Stimulated activated naive B cell treated with anti-CD40 and anti-IgM and Interleukin-4, amounts not matched to agents 10 μg/mL and 1 μg/mL and 100 μg/mL, for 72 hours (primary cell): ENCODE data around the gene TOR1AIP2.

ENCODE experiments used
- ATAC-seq, 2 donors: fragments of 150-1000 bp; cut with Tn5 transposase; replicated peaks; 2 replicates each; pipeline ENCODE4 v1.10.0; 2021; ENCODE audit warnings: moderate library complexity in 1 of 2
- DNase-seq: peaks from one replicate; pipeline ENCODE4 v3.0.0; 2021
- H3K27ac Mint-ChIP-seq: one replicate; pipeline ENCODE4 v1.8.0; 2022; ENCODE audit warnings: mild to moderate bottlenecking, mixed read lengths
- H3K27me3 Mint-ChIP-seq, 2 donors: one replicate each; pipeline ENCODE4 v1.8.0; 2022; ENCODE audit warnings: mixed read lengths in 2 of 2
- H3K36me3 Mint-ChIP-seq, 2 donors: one replicate each; pipeline ENCODE4 v1.8.0; 2022; ENCODE audit warnings: mixed read lengths in 2 of 2, mild to moderate bottlenecking in 1 of 2
- H3K4me1 Mint-ChIP-seq, 2 donors: one replicate each; pipeline ENCODE4 v1.8.0; 2022; ENCODE audit warnings: mixed read lengths in 2 of 2, mild to moderate bottlenecking in 1 of 2
- H3K4me3 Mint-ChIP-seq, 2 donors: one replicate each; pipeline ENCODE4 v1.8.0; 2022; ENCODE audit warnings: mild to moderate bottlenecking in 2 of 2, mixed read lengths in 2 of 2, moderate library complexity in 1 of 2
- H3K9me3 Mint-ChIP-seq, 2 donors: one replicate each; pipeline ENCODE4 v1.8.0; 2022; ENCODE audit warnings: mixed read lengths in 2 of 2, mild to moderate bottlenecking in 1 of 2

Gene TOR1AIP2

GRCh38 chr1:179883745-179884138, 6.1 kb upstream of the TOR1AIP2 start:
- H3K36me3 Mint-ChIP-seq, result peaks cover 8 to 21% of the 10 kb centered on the region in 2 donors
- peak overlapping the region; percentile 94 to 98 for H3K4me3 Mint-ChIP-seq
- ATAC-seq (peak; percentile 19 to 38), DNase-seq (peak; percentile 55)
- no peaks in the 10 kb centered on the region for H3K9me3 Mint-ChIP-seq
- peaks cover 19 to 28% of the 10 kb centered on the region in 2 donors for H3K4me1 Mint-ChIP-seq
- H3K27me3 Mint-ChIP-seq, result no peaks in the 10 kb centered on the region
- H3K27ac Mint-ChIP-seq, result peak overlapping the region; percentile 100

GRCh38 chr1:179883040-179883744, 5.6 kb upstream of the TOR1AIP2 start:
- H3K9me3 Mint-ChIP-seq, result no peaks in the 10 kb centered on the region
- peaks cover 8 to 20% of the 10 kb centered on the region in 2 donors for H3K36me3 Mint-ChIP-seq
- no peaks in the 10 kb centered on the region for H3K27me3 Mint-ChIP-seq
- peak overlapping the region; percentile 100 for H3K27ac Mint-ChIP-seq
- DNase-seq (no peak), ATAC-seq (peak; percentile 30 to 35)
- H3K4me1 Mint-ChIP-seq, result peaks cover 19 to 30% of the 10 kb centered on the region in 2 donors
- H3K4me3 Mint-ChIP-seq, result peak overlapping the region; percentile 94 to 98

GRCh38 chr1:179882253-179883039, 4.8 kb upstream of the TOR1AIP2 start, which contains the start of gene TOR1AIP1:
Gene TOR1AIP1 (plus strand): TSS chr1:179882285. CDS start chr1:179882503, 218 bp downstream.
- peaks cover 8 to 14% of the 10 kb centered on the region in 2 donors for H3K36me3 Mint-ChIP-seq
- ATAC-seq, result peak; percentile 79 to 83
- no peaks in the 10 kb centered on the region for H3K27me3 Mint-ChIP-seq
- peak within 1 kb of the TSS; percentile 94 to 98 for H3K4me3 Mint-ChIP-seq
- DNase-seq, result peak; percentile 99
- H3K4me1 Mint-ChIP-seq, result peaks cover 15 to 30% of the 10 kb centered on the region in 2 donors
- H3K9me3 Mint-ChIP-seq, result no peaks in the 10 kb centered on the region
- peak within 1 kb of the TSS; percentile 100 for H3K27ac Mint-ChIP-seq

GRCh38 chr1:179881642-179882252, 4.1 kb upstream of the TOR1AIP2 start:
- H3K4me3 Mint-ChIP-seq, result peak overlapping the region; percentile 94 to 98
- H3K9me3 Mint-ChIP-seq, result no peaks in the 10 kb centered on the region
- no peak for ATAC-seq
- H3K27me3 Mint-ChIP-seq, result no peaks in the 10 kb centered on the region
- DNase-seq, result no peak
- peak overlapping the region; percentile 100 for H3K27ac Mint-ChIP-seq
- H3K4me1 Mint-ChIP-seq, result peaks cover 15 to 26% of the 10 kb centered on the region in 2 donors
- peaks cover 8 to 14% of the 10 kb centered on the region in 2 donors for H3K36me3 Mint-ChIP-seq

GRCh38 chr1:179879797-179880196, 2.2 kb upstream of the TOR1AIP2 start:
- ATAC-seq (no peak), DNase-seq (no peak)
- H3K27ac Mint-ChIP-seq, result no peak overlapping the region
- H3K4me1 Mint-ChIP-seq, result peaks cover 16 to 27% of the 10 kb centered on the region in 2 donors
- H3K27me3 Mint-ChIP-seq, result no peaks in the 10 kb centered on the region
- H3K9me3 Mint-ChIP-seq, result no peaks in the 10 kb centered on the region
- H3K4me3 Mint-ChIP-seq, result no peak overlapping the region
- peaks cover 6 to 14% of the 10 kb centered on the region in 2 donors for H3K36me3 Mint-ChIP-seq

GRCh38 chr1:179876300-179876715, 1.3 kb downstream of the TOR1AIP2 start:
- peaks cover 21 to 47% of the 10 kb centered on the region in 2 donors for H3K4me1 Mint-ChIP-seq
- H3K36me3 Mint-ChIP-seq, result peaks cover 15 to 20% of the 10 kb centered on the region in 2 donors
- no peaks in the 10 kb centered on the region for H3K9me3 Mint-ChIP-seq
- peak overlapping the region; percentile 31 for H3K27ac Mint-ChIP-seq
- peak overlapping the region; percentile 64 to 69 for H3K4me3 Mint-ChIP-seq
- DNase-seq (no peak), ATAC-seq (no peak)
- H3K27me3 Mint-ChIP-seq, result no peaks in the 10 kb centered on the region

- Mint-ChIP-seq H3K4me3 (no peak overlapping the region), H3K27ac (no peak overlapping the region)
These were observed 1.9 kb downstream of the TOR1AIP2 start for GRCh38 chr1:179875596-179876299.

GRCh38 chr1:179873438-179873851, 4.2 kb downstream of the TOR1AIP2 start:
- no peak for ATAC-seq
- no peak for DNase-seq
- peaks cover 17 to 23% of the 10 kb centered on the region in 2 donors for H3K36me3 Mint-ChIP-seq
- H3K27me3 Mint-ChIP-seq, result no peaks in the 10 kb centered on the region
- H3K4me1 Mint-ChIP-seq, result peaks cover 21 to 46% of the 10 kb centered on the region in 2 donors
- H3K9me3 Mint-ChIP-seq, result no peaks in the 10 kb centered on the region
- H3K27ac Mint-ChIP-seq, result no peak overlapping the region
- H3K4me3 Mint-ChIP-seq, result no peak overlapping the region

More at GRCh38 chr1:179875596-179876299, 1.9 kb downstream of the TOR1AIP2 start:
- Mint-ChIP-seq H3K27me3 (no peaks in the 10 kb centered on the region), H3K36me3 (peaks cover 15 to 20% of the 10 kb centered on the region in 2 donors), H3K9me3 (no peaks in the 10 kb centered on the region), H3K4me1 (peaks cover 21 to 48% of the 10 kb centered on the region in 2 donors)
- no peak for DNase-seq
- no peak for ATAC-seq

- H3K36me3 Mint-ChIP-seq, result peaks cover 21 to 28% of the 10 kb centered on the region in 2 donors
- H3K4me1 Mint-ChIP-seq, result peaks cover 21 to 45% of the 10 kb centered on the region in 2 donors
- DNase-seq (no peak), ATAC-seq (peak; percentile 70 to 74)
- peak overlapping the region in 1 of 2 donors; percentile 30 for H3K4me3 Mint-ChIP-seq
- no peaks in the 10 kb centered on the region for H3K27me3 Mint-ChIP-seq
- H3K27ac Mint-ChIP-seq, result peak overlapping the region; percentile 3
- H3K9me3 Mint-ChIP-seq, result no peaks in the 10 kb centered on the region
These were observed 5.0 kb downstream of the TOR1AIP2 start for GRCh38 chr1:179872558-179872957.

- Mint-ChIP-seq H3K4me3 (no peak overlapping the region), H3K4me1 (peaks cover 23 to 47% of the 10 kb centered on the region in 2 donors), H3K9me3 (no peaks in the 10 kb centered on the region), H3K36me3 (peaks cover 21 to 31% of the 10 kb centered on the region in 2 donors), H3K27me3 (no peaks in the 10 kb centered on the region), H3K27ac (no peak overlapping the region)
- no peak for ATAC-seq
- DNase-seq, result no peak
These were observed 5.7 kb downstream of the TOR1AIP2 start for GRCh38 chr1:179871940-179872339.

GRCh38 chr1:179870870-179871269, 6.7 kb downstream of the TOR1AIP2 start:
- H3K27me3 Mint-ChIP-seq, result no peaks in the 10 kb centered on the region
- no peak overlapping the region for H3K27ac Mint-ChIP-seq
- H3K4me1 Mint-ChIP-seq, result peaks cover 23 to 41% of the 10 kb centered on the region in 2 donors
- H3K36me3 Mint-ChIP-seq, result peaks cover 21 to 34% of the 10 kb centered on the region in 2 donors
- H3K9me3 Mint-ChIP-seq, result no peaks in the 10 kb centered on the region
- DNase-seq (no peak), ATAC-seq (no peak)
- H3K4me3 Mint-ChIP-seq, result no peak overlapping the region

GRCh38 chr1:179867493-179868330, 9.9 kb downstream of the TOR1AIP2 start:
- no peaks in the 10 kb centered on the region for H3K9me3 Mint-ChIP-seq
- no peak overlapping the region for H3K27ac Mint-ChIP-seq
- peaks cover 11 to 25% of the 10 kb centered on the region in 2 donors for H3K4me1 Mint-ChIP-seq
- peak; percentile 26 for DNase-seq
- no peak overlapping the region for H3K4me3 Mint-ChIP-seq
- ATAC-seq, result peak; percentile 75 to 78
- H3K36me3 Mint-ChIP-seq, result peaks cover 19 to 32% of the 10 kb centered on the region in 2 donors
- no peaks in the 10 kb centered on the region for H3K27me3 Mint-ChIP-seq

GRCh38 chr1:179866616-179867015, 11.0 kb downstream of the TOR1AIP2 start:
- Mint-ChIP-seq H3K27me3 (no peaks in the 10 kb centered on the region), H3K4me1 (peaks cover 6 to 14% of the 10 kb centered on the region in 2 donors), H3K9me3 (no peaks in the 10 kb centered on the region), H3K36me3 (peaks cover 18 to 25% of the 10 kb centered on the region in 2 donors), H3K4me3 (no peak overlapping the region), H3K27ac (no peak overlapping the region)
- DNase-seq (no peak), ATAC-seq (no peak)
